H1 (cell line): ENCODE data around the gene KCNMA1. TPM values are rescaled to one million over a fixed set of nuclear protein-coding genes. Genes with fewer than 3 reads are reported as not detected.

ENCODE experiments used
- BCL11A ChIP-seq, 2 experiments: IDR thresholded peaks; one replicate each; pipeline ENCODE4 v1.6.1; 2011; ENCODE audit warnings: low read depth in 2 of 2, low read length in 2 of 2, mild to moderate bottlenecking in 2 of 2
- CTCF ChIP-seq, 3 experiments: IDR thresholded peaks; 1 replicate in 2 of 3; 2 replicates in 1 of 3; pipeline versions ENCODE4 v1.5.1 to v1.6.1; 2011; ENCODE audit warnings: low read length in 3 of 3, mild to moderate bottlenecking in 3 of 3, inconsistent platforms in 2 of 3, low read depth in 1 of 3, moderate library complexity in 1 of 3; ENCODE audit not compliant: insufficient read depth in 1 of 3; ENCODE audit errors: control extremely low read depth in 1 of 3
- POU5F1 ChIP-seq: IDR thresholded peaks from 2 replicates; pipeline ENCODE4 v1.6.1; 2011; ENCODE audit warnings: low read depth, mild to moderate bottlenecking, low read length, moderate library complexity
- polyA plus RNA-seq, 7 experiments: library from polyadenylated mRNA; depleted of rRNA in 3 of 7; stranded (reverse) in 5 of 7; unstranded in 2 of 7; fragments of >200 nt in 5 of 7; fragments of 200-250 nt in 2 of 7; gene quantifications; 1 replicate in 5 of 7; 2 replicates in 1 of 7; 4 replicates in 1 of 7; pipeline versions ENCODE4 v1.2.1 to v1.2.3, GENCODE V29; 2011 to 2013; ENCODE audit warnings: missing spikeins in 2 of 7, mixed read lengths in 2 of 7
- total RNA-seq: library from RNA; stranded (reverse); fragmentation: NEBNext Ultra II Directional; extraction: Animal tissue kit (Norgen Biotek cat#: 25700); gene quantifications from 2 replicates; pipeline ENCODE4 v1.2.1, GENCODE V29; 2021

KCNMA1 gene
- total and polyA plus RNA-seq, 2 of the 8 experiments (the other 6 are each of a cell fraction or from before 2014, with no cell fraction given), result 10.2 to 11.1 TPM

DNA sequence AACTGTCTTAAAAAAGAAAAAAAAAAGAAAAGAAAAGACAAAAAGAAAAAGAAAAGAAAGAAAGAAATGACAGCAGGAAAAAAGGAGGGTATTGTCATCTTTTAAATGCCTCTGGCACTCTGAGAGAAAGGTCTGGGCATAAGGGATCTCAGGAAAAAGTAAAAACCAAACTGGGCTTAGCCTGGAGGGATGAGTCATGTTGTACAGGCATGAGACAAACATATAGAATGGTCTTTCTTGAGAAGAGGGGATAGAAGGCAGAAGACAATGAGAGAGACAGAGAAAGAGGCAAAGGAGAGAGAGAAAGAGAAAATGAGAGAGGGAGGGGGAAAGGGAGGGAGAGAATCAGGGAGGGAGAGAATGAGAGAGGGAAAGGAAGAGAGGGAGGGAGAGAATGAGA, 32.3 kb upstream of the KCNMA1 start (continued):
- TF ChIP-seq POU5F1, result no peak
- TF ChIP-seq BCL11A (IDR thresholded peaks at IDR 0.05; ENCODE audit: low read depth in 2 of 2, low read length in 2 of 2), result no peak
- TF ChIP-seq CTCF (IDR thresholded peaks at IDR 0.05; ENCODE audit: control extremely low read depth in 1 of 3, insufficient read depth in 1 of 3, low read depth in 1 of 3, low read length in 3 of 3), result no peak
